Amygdala (tissue), 56 donors: Measurements from ENCODE around the gene ALDH3A1.
A peak's percentile ranks its signal among the peaks of the same experiment; 100 is the strongest.
"Not testable (repeated sequence)": the region's sequence is repeated elsewhere in the genome, so short reads cannot be mapped to it uniquely, and the experiment has no call there.

ENCODE experiments used
- DNase-seq, 56 donors: peaks; one replicate each; lab custom pipeline; 2025; lab: John Stamatoyannopoulos, UW

Gene ALDH3A1

GRCh38 chr17:19747829-19748806 lies at the start of gene ALDH3A1:
Gene ALDH3A1 (minus strand): TSS chr17:19748298. CDS start chr17:19745129, 3,169 bp downstream.
- DNase-seq: peak in 9 of 56 donors; percentile 9 to 54 (median 17)

- no peak for DNase-seq
Observed at GRCh38 chr17:19796457-19796856, 48.4 kb upstream of the ALDH3A1 start.

DNA sequence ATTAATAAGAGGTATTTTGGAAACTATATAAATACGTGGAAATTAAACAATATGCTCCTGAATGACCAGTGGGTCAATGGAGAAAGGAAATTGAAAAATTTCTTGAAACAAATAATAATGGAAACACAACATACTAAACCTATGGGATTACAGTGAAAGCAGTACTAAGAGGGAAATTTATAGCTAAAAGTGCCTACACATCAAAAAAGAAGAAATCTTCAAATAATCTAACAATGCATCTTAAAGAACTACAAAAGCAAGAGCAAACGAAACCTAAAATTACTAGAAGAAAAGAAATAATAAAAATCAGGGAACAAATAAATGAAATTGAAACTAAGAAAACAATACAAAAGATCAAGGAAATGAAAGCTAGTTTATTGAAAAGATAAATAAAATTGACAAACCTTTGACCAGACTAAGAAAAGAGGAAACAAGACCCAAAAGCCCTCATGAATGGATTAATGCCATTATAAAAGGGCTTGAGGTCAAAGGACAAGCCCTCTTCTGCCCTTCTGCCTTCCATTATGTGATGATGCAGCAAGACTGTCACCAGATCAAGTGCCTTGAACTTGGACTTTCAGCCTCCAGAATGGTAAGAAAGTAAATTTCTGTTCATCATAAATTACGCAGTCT lies 43.9 kb upstream of the ALDH3A1 start:
- DNase-seq: no peak

DNA sequence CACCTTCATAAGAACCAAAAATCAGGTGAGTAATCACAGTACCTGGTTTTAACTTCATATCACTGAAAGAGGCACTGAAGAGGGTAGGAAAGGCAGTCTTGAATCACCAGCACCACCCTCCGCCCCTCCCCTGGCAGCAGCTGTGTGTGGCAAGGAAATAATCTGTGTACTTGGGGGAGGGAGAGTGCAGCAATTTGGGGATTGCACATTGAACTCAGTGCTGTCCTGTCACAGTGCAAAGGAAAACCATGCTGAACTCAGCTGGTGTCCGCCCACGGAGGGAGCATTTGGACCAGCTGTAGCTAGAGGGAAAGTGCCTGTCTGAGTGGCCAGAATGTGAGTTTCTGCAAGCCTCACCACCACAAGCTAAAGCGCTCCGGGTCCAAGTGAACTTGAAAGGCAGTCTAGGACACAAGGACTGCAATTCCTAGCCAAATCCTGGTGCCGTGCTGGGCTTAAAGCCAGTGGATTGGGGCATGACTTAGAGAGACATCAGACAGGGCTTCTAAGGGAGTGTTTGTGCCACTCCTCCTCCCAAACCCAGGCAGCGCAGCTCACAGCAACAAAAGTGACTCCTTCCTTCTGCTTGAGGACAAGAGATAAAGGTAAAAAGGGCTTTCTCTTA lies 39.7 kb upstream of the ALDH3A1 start:
- peak in 24 of 56 donors; percentile 6 to 49 (median 22) for DNase-seq

- no peak for DNase-seq
Observed at GRCh38 chr17:19785854-19786253, 37.8 kb upstream of the ALDH3A1 start.

- no peak for DNase-seq
Observed at GRCh38 chr17:19781488-19782458, 33.7 kb upstream of the ALDH3A1 start.

DNA sequence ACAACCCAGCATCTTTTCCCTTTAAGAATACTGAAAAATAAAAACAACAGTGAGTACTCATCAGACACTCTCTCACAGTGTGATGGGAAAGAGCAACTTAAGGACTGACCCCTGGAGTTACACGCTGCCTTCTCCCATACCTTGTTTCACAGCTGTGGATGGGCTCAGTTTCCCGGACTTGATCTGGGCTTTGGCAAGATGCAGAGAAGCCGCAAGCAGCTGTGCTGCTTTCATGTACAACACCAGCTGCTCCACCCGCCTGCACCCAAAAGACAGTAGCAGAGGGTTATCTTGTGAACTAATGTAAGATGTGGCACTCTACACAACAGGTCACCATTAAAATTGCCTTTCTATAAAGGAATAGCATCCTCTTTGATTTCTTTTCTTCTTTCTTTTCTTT lies 32.7 kb upstream of the ALDH3A1 start:
- DNase-seq: no peak

DNA sequence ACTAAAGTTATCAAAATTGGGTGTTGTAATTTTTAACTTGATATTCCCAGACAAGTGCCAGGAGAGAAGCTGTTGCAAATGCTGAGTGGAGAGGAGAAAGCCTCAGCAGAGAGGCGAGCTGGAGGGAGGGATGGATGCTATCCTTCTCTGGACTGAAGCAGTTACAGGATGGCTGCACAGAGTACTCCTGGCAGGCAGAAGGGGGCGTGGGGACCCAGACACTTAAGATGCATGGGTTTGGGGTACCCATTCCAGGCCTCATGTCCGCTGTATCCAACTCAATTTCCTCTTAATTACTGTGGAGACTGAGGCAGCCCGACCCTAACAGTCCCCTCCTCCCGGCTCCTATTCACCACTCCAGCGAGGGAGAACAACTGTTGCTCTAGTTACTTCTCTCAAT lies 25.4 kb upstream of the ALDH3A1 start:
- DNase-seq: no peak

DNA sequence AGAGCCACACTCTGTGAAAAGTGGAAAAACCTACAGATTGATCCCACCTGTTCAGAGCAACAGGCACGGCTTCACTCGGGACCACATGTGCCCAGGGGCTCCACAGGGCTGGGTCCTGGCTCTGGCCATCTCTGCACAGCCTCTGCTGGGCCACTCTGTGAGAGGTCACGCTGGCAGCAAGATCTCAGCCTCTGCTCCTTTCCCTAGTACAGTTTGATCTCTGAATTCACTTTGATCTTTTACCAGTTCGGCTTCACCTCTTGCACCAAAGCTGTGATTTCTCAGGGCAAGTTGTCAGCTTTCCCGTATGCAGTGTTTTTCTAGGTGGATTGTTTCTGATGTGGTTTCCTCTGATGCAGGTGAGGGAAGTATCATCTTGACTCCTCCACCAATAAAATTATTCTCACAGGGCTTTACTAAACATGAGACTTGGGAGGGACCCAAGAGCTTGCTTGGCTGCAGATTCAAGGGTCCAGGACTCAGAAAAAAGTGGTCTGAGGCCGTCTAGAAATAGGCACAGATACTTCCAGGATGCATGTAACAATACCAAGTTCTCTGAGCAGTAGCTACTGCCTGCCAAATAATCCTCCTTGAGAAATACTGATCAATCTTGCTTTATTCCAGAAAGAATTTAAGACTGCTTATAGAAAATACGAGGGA lies 24.0 kb upstream of the ALDH3A1 start:
- no peak for DNase-seq

DNA sequence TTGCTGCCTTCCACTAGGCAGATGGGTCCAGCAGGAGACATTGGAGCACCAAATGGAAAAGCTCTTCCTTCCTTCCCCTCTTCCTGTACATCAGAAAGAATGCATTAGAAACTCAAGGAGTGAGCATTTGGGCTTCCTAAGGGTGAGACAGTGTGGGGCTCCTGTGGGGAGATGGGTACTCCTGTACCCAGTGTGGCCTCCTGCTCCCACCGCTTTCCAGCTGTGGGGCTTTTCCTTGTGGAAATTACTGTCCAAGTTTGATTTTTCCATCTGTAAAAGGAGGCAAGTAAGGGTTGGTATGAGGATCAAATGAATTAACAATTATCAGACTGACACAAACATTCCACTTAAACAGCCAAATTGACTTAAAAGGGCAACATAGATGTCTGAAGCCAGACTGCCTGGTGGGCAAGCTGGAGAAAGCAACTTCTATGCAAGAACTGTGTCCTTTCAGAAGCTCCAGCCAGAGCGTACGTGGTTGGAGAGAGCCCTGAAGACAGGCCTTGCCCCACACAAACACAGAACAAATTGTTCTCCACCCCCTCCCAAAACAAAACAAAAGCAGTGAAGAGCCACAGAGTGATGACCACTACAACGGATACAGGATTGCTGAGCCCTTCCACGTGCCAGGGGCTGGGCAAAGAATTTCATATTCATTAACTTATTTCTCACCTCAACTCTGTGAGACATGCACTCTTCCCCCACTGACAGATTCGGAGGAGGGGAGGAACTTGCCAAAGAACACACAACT lies 23.1 kb upstream of the ALDH3A1 start:
- no peak for DNase-seq

GRCh38 chr17:19769946-19770652 lies 22.0 kb upstream of the ALDH3A1 start:
- DNase-seq: no peak

- DNase-seq: no peak
Observed at GRCh38 chr17:19768046-19768782, 20.1 kb upstream of the ALDH3A1 start.

DNA sequence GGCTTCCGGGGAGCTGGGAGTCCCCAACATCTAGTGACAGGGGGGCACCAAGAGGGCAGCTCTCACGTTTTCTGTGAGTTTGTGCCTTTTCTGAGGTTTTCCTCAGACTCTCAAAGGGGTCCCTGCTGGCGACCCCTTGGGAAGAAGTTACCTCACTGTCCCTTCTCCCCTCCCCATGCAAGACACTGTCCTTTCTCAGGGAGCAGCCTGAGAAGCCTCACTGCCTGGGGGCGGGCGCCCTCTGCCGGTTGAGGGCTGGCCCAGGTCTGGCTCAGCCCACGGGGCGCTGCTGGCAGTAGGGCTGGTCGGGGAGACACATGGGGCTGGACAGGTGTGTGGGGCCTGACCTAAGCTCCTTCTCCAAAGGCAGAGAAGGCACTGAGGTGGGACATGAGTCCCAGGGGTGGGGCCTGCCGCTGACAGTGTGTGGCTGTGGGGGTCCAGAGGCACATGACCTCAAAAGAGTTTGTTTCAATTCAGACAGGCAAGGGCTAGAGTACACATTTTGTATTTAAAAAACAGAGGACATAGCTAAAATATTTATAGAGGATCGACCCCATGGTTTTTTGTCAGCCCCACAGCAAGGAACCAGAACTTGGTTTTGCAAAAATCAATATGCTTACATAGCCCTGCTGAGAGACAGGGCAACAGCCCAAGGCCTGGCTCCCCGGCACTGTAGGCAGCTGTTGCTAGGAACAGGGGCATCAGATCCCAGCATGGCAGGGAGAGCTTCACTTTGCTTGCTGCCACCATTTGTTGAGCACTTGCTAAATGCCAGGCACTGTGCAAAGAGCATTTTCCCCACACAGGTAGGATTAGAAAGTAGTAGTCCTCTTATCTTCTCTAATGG lies 18.5 kb upstream of the ALDH3A1 start:
- peak in 46 of 56 donors; percentile 24 to 88 (median 58) for DNase-seq

GRCh38 chr17:19766016-19766415 lies 17.9 kb upstream of the ALDH3A1 start:
- DNase-seq: no peak

DNA sequence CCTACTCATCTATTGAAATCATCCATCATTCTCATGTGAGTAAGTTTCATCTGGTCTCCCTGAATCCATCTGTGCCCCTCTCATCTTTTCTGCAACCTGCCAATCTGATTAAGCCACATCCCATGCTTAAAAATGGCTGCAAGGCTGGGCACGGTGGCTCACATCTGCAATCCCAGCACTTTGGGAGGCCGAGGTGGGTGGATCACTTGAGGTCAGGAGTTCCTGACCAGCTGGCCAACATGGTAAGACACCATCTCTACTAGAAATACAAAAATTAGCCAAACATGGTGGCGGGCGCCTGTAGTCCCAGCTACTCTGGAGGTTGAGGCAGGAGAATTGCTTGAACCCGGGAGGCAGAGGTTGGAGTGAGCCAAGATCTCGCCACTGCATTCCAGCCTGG lies 15.9 kb upstream of the ALDH3A1 start:
- DNase-seq: not testable (repeated sequence)

GRCh38 chr17:19763416-19763815 lies 15.3 kb upstream of the ALDH3A1 start:
- DNase-seq: no peak
